Prostate gland (tissue), 2 donors: ENCODE measurements around the gene ALG13.

Source experiments
- CTCF ChIP-seq, 4 experiments: fragments of 200-600 bp in 2 of 4; fragments of 450-650 bp in 2 of 4; sonication (generic) in 2 of 4; IDR thresholded peaks; 1 replicate in 3 of 4; 2 replicates in 1 of 4; pipeline ENCODE4 v1.5.1; 2016 to 2019; ENCODE audit warnings: antibody characterized with exemption in 4 of 4, mild to moderate bottlenecking in 2 of 4, moderate library complexity in 2 of 4
- POLR2A ChIP-seq: fragments of 450-650 bp; IDR thresholded peaks from one replicate; pipeline ENCODE4 v1.6.1; 2016; ENCODE audit warnings: antibody characterized with exemption, mild to moderate bottlenecking
- POLR2AphosphoS5 ChIP-seq: sonication (generic); formaldehyde crosslinking; IDR thresholded peaks from one replicate; pipeline ENCODE4 v1.6.1; 2017; ENCODE audit warnings: antibody characterized with exemption

- TF ChIP-seq CTCF (IDR thresholded peaks at IDR 0.05) (no peak), POLR2A (no peak), POLR2AphosphoS5 (no peak)
These were observed 98.6 kb downstream of the ALG13 start for GRCh38 chrX:111779582-111779981.
